GM12891 (cell line): ENCODE results near the gene PRSS56.
"Not testable (repeated sequence)": the region's sequence is repeated elsewhere in the genome, so short reads cannot be mapped to it uniquely, and the experiment has no call there.

ENCODE experiments used
- DNase-seq: peaks from one replicate; pipeline ENCODE4 v3.0.0; 2011; ENCODE audit warnings: low spot score; ENCODE audit not compliant: insufficient read length
- FAIRE-seq: peaks from 2 replicates; lab custom pipeline; 2011; peaks lifted over from hg19 to GRCh38; lab: Jason Lieb, UNC
- PAX5 ChIP-seq: IDR thresholded peaks from 2 replicates; pipeline ENCODE4 v1.6.1; 2011; ENCODE audit warnings: low read length, moderate library complexity, mild to moderate bottlenecking; ENCODE audit not compliant: insufficient read depth, severe bottlenecking
- POLR2A ChIP-seq: IDR thresholded peaks from 2 replicates; pipeline ENCODE4 v1.6.1; 2011; ENCODE audit warnings: low read depth, low read length, control low read depth
- POLR2AphosphoS5 ChIP-seq: IDR thresholded peaks from 2 replicates; pipeline ENCODE4 v1.6.1; 2011; ENCODE audit warnings: low read depth, low read length, control low read depth
- POU2F2 ChIP-seq: IDR thresholded peaks from 2 replicates; pipeline ENCODE4 v1.6.1; 2011; ENCODE audit warnings: low read depth, mild to moderate bottlenecking, control low read depth, low read length, moderate library complexity
- SPI1 ChIP-seq: IDR thresholded peaks from 2 replicates; pipeline ENCODE4 v1.6.1; 2011; ENCODE audit warnings: low read depth, low read length, control low read depth
- TAF1 ChIP-seq: IDR thresholded peaks from 2 replicates; pipeline ENCODE4 v1.6.1; 2011; ENCODE audit warnings: low read depth, low read length, control low read depth

PRSS56 gene

DNA sequence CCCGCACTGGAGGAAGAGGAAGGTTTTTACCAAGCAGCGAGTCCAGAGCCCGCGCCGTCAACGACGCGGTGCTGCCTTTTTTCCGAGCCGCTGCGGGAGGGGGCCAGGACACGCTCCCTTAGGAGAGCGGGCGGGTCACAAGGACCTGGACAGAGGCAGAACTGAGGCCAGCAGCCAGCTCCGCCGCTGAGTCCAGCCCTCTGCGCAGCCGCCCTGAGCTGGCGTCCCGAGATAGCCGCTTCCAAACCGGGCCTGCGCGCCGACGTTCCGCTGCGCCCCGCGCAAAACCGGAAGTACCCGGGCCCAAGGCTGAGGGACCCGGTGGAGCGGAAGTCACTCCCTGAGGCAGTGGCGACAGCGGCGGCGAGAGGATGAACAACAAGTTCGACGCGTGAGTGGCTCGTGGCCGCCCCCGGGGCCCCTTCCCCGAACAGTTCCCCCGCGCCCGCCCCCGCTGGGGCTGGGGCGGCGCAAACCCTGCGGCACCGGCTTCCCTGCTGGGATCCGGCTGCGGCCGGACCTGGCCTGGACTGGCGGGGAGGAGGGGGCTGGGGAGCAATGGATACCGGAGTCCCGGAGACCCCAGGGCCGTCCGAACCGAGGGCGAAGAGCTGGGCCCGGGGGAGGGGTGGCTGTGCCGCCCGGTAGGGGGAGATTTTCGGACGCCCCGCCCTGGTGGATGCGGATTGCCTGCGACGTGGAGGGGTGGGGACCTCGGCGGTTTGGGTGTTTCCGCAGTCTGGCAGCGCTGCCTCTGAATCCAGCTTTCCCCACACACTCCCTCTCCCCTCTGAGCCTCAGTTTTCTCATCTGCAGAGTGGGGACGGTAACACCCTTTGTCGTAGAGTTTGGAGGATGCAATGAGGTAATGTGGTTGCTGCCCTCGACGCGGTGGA lies 30.4 kb downstream of the PRSS56 start, which contains the start of the genes EIF4E2 and TIGD1:
TSS of gene EIF4E2 (plus strand) at position 336 of the 896 bp plus-strand sequence. CDS start at position 372, 36 bp downstream.
TSS of gene TIGD1 (minus strand) at position 204 of the 896 bp plus-strand sequence. CDS start 675 bp downstream, outside the sequence.
- FAIRE-seq (peak; percentile 85), DNase-seq (peak; percentile 99)
- TF ChIP-seq POU2F2 (peak; percentile 74; the same call in 1 of the 2 replicates), TAF1 (peak; percentile 87), SPI1 (peak; percentile 60), PAX5 (peak; percentile 8), POLR2AphosphoS5 (peak; percentile 88), POLR2A (peak; percentile 90)

DNA sequence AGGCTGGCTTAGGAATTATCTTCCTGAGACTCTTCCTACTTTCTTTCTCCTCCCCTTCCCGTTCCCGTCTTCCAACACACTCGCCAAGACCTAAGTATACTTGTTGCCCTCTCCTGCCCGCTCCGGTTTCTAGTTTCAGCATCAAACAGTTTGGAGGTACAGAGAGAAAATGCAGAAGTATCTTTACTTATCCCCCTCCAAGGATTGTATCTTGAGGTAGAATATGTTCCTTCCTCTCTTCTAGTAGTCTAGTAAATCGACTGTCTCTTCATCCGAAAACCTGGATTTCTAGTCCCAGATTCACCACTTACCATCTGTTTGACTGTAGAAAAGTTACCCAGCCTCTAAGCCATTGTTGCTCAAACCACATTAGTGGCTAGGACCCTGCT lies 31.1 kb downstream of the PRSS56 start:
- DNase-seq (no peak), FAIRE-seq (no peak)
- TF ChIP-seq POU2F2 (no peak), POLR2A (no peak), SPI1 (no peak), POLR2AphosphoS5 (no peak), TAF1 (no peak), PAX5 (no peak)

- no peak for FAIRE-seq
- no peak for TF ChIP-seq SPI1
- TF ChIP-seq TAF1 = no peak
- TF ChIP-seq POLR2AphosphoS5 = no peak
- no peak for TF ChIP-seq POU2F2
- no peak for TF ChIP-seq POLR2A
- TF ChIP-seq PAX5 = no peak
- DNase-seq = no peak
These were observed 31.6 kb downstream of the PRSS56 start for GRCh38 chr2:232551776-232552175.

DNA sequence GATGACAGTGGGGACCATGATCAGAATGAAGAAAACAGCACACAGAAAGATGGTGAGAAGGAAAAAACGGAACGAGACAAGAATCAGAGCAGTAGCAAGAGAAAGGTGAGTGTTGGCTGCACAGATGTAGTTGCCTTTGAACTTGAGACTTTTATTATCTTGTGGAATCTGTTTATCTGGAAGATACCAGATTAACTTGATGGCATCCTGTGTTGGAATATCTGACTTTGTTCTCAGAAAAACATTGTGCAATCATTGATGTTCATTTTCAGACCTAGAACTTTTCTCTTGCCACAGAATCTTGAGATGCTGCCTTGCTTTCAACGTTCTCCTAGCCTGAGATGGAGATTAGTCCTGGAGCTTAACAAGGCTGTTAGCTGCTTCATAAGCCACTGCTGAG lies 36.2 kb downstream of the PRSS56 start:
- FAIRE-seq (no peak), DNase-seq (no peak)
- TF ChIP-seq TAF1 (no peak), SPI1 (no peak), PAX5 (no peak), POU2F2 (no peak), POLR2AphosphoS5 (no peak), POLR2A (no peak)

- FAIRE-seq = peak; percentile 71
- no peak for DNase-seq
- no peak for TF ChIP-seq TAF1
- 0 out of 2 replicates have a peak, but pooled peaks have one; percentile 19 for TF ChIP-seq POLR2A
- TF ChIP-seq POU2F2 = no peak
- TF ChIP-seq PAX5 = no peak
- peak; percentile 87 for TF ChIP-seq SPI1
- peak; percentile 36 for TF ChIP-seq POLR2AphosphoS5
These were observed 42.4 kb downstream of the PRSS56 start for GRCh38 chr2:232562515-232563151.

DNA sequence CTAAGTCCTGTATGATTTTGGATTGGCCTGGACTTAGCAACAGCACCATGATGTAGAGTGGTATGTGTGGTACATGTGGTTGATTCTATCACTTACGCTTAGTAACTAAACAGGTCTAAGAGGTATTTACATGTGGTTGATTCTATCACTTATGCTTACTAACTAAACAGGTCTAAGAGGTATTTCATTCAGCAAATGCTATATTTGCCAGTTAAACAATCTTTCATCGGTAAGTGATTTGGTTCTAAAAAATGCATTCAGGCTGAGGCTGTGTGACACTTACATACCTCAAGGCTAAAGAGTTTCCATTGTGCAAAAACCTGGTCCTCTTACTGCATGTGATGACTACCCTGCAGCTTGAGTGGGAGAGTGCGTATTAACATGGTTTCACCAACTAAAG lies 43.4 kb downstream of the PRSS56 start:
- DNase-seq = no peak
- FAIRE-seq = no peak
- TF ChIP-seq POLR2AphosphoS5 = no peak
- no peak for TF ChIP-seq PAX5
- TF ChIP-seq TAF1 = no peak
- TF ChIP-seq POLR2A = no peak
- TF ChIP-seq POU2F2 = no peak
- TF ChIP-seq SPI1 = no peak

DNA sequence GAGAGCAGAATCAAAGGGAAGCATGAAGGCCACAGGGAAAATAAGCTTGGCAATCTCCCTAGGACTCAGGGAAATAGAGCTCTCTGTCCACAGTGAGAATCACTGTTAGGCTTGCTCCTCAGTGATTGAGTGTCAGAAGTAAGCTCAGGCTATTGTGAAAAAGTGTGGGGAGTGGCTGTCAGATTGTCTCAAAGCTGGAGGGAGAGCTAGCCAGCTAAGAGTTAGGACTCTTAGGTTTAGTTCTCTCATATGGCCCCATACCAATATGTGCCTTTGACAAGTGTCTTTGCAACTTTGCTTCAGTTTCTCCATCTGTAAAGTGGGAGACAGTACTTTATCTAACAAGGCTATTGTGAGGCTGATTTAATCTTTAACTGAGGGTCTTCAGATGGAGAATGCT lies 47.5 kb downstream of the PRSS56 start:
- no peak for FAIRE-seq
- TF ChIP-seq POU2F2 (no peak), SPI1 (no peak), POLR2A (no peak), POLR2AphosphoS5 (no peak), TAF1 (no peak)
- no peak for DNase-seq

DNA sequence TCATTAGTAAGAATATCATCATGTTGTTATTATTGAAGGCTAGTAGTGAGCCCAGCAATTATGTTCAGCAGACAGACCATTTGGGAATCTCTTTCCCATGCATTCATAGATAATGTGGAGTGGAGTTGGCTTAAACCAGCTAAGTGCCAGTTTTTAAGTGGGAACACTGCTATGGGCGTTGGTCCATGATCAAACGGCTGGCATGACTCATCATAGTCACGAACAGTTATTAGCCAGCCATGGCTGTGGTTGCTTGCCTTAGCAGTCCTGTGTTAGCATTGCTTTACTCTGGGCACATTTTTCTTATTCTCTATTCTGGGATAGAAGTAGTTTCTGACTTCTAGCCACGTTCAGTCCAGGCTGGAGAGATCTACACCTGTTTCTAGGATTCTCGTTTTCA lies 48.0 kb downstream of the PRSS56 start:
- peak; percentile 16 for FAIRE-seq

DNA sequence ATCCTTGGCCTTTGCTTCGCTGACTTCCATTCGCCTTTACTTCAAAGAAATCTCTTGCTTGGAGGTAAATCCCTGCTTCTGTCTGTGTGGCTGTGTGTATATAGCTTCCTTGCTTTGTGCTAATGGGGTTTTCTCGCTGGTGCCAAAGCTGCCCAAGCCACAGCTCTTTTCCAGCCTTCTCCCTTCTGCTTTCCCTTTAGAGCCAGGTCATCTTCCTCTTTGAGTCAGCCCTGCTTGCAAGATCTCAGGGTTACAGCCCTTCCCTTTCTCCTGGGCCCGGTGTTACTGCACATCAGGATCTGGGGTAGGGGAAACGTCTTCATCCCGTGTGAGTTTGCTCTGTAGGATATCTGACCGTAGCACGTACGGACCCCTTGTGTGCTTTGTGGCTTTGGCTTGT lies 49.4 kb downstream of the PRSS56 start:
- no peak for FAIRE-seq
- DNase-seq = no peak
- no peak for TF ChIP-seq TAF1
- no peak for TF ChIP-seq SPI1
- TF ChIP-seq POLR2AphosphoS5 = 0 out of 2 replicates have a peak, but pooled peaks have one; percentile 23
- no peak for TF ChIP-seq PAX5

More for the DNA sequence above, 48.0 kb downstream of the PRSS56 start:
- TF ChIP-seq POLR2A (no peak), SPI1 (no peak), TAF1 (no peak), POLR2AphosphoS5 (no peak), PAX5 (no peak), POU2F2 (no peak)
- no peak for DNase-seq

DNA sequence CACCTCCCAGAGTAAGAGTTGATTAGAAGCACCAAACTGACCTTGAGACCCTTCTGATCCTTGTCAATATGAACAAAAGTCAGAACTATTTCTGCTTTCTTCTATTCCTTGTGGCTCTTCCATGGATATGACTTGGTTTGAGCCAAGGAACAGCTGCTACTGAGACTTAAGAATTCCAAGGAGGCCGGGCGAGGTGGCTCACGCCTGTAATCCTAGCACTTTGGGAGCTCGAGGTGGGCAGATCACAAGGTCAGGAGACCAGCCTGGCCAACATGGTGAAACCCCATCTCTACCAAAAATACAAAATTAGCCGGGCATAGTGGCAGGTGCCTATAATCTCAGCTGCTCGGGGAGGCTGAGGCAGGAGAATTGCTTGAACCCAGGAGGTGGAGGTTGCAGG lies 50.3 kb downstream of the PRSS56 start:
- not testable (repeated sequence) for FAIRE-seq, DNase-seq
